ENCODE measurements around the gene PPP3CA. TPM values are rescaled to one million over a fixed set of nuclear protein-coding genes. Genes with fewer than 3 reads are reported as not detected.

The PPP3CA gene
- total RNA-seq, 1 donor from 2014 or later, result 16.7 TPM

DNA sequence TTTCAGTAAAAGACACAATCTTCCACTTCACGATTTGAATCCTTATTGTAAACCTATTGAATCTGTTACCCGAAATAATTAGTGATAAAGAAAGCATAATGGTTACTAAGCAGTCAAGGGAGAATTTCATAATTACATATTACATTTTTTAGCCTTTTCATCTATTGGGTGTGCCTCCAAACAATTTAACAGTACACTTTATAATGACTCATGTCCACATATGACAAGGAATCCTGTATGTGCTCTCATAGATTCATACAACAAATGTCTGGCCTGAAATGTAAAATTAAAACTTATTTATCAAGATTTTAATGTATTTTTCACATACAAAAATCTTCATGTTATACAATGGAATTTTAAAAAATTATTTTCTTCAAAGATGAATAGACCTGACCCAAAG is 39.4 kb downstream of the PPP3CA start:
- H3K27ac ChIP-seq (replicated peaks), result no peak overlapping the region
- no peaks in the 10 kb centered on the region for H3K9me3 ChIP-seq (replicated peaks)
- H3K4me1 ChIP-seq, result peaks cover 22% of the 10 kb centered on the region
- H3K4me3 ChIP-seq, result no peak overlapping the region
- H3K27me3 ChIP-seq (ENCODE audit: low read depth), result no peaks in the 10 kb centered on the region
- TF ChIP-seq, protein P1, sequence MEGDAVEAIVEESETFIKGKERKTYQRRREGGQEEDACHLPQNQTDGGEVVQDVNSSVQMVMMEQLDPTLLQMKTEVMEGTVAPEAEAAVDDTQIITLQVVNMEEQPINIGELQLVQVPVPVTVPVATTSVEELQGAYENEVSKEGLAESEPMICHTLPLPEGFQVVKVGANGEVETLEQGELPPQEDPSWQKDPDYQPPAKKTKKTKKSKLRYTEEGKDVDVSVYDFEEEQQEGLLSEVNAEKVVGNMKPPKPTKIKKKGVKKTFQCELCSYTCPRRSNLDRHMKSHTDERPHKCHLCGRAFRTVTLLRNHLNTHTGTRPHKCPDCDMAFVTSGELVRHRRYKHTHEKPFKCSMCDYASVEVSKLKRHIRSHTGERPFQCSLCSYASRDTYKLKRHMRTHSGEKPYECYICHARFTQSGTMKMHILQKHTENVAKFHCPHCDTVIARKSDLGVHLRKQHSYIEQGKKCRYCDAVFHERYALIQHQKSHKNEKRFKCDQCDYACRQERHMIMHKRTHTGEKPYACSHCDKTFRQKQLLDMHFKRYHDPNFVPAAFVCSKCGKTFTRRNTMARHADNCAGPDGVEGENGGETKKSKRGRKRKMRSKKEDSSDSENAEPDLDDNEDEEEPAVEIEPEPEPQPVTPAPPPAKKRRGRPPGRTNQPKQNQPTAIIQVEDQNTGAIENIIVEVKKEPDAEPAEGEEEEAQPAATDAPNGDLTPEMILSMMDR (IDR thresholded peaks at IDR 0.05; ENCODE audit: borderline replicate concordance), result no peak
- H3K36me3 ChIP-seq, result no peaks in the 10 kb centered on the region
- no peak for DNase-seq
- intact Hi-C loops (cut with micrococcal nuclease), result no loop called here

DNA sequence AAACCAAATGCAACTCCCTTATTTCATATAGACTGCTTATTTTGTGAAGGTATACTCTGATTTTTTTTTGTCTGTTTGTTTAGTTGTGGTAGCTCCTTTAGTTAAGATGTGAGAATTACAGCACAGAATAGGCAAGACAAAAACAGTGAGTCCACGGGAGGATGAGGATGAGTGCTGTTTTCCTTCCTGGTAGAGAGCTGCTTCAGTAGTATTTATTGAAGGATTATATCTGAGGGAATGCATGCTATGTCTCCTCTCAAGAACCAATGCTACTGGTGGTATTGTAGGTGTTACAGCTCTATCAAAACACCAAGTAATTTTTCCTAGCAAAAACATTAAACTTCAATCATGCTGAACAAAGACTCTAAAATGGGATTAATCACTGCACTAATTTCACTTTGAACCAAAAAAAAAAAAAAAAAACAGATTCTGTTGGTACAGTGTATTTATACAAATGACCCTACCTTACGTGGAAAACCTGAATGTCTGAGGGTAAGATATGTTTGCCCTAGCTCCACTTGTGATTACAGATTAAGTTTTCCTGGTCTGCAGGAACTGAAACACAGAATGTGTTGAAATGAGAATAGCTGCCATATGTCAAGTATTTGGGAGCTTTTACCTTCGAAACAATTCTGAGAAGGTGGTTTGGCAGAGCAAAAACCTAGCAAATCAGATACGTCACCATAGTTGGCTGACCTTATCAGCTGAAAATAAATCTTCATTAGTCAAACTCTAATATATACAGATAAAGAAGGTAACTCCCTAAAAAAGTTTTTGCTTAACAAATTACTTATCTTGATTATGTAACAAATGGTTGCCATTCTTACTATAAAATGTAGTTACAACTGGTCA is 40.3 kb downstream of the PPP3CA start:
- TF ChIP-seq, protein P1 (IDR thresholded peaks at IDR 0.05; ENCODE audit: borderline replicate concordance), result no peak
- Histone ChIP-seq H3K27me3 (ENCODE audit: low read depth) (no peaks in the 10 kb centered on the region), H3K4me1 (peaks cover 22% of the 10 kb centered on the region), H3K36me3 (no peaks in the 10 kb centered on the region), H3K27ac (replicated peaks) (no peak overlapping the region), H3K4me3 (no peak overlapping the region), H3K9me3 (replicated peaks) (no peaks in the 10 kb centered on the region)
- intact Hi-C loops (cut with micrococcal nuclease), result no loop called here
- no peak for DNase-seq

DNA sequence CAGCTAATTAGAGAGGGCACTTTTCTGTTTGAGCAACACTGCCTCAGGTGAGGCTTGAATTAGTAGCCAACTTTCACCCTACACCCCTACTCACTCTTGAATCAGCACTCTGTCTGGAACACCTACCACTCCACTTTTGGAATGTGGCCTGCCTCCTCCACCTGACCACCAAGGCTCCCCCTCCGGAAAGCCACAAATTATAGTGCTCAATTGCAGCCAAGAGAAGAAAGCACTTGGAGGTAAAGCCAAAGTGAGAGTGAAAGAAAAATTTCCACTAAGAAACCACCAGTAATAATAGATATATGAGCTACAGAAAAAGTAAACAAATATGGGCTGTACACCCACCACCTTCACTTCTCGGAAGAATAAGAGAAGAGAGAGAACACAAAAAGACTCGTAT is 41.1 kb downstream of the PPP3CA start:
- DNase-seq, result no peak
- TF ChIP-seq, protein P1 (IDR thresholded peaks at IDR 0.05; ENCODE audit: borderline replicate concordance), result no peak
- Histone ChIP-seq H3K4me3 (no peak overlapping the region), H3K27me3 (ENCODE audit: low read depth) (no peaks in the 10 kb centered on the region), H3K36me3 (no peaks in the 10 kb centered on the region), H3K4me1 (peaks cover 22% of the 10 kb centered on the region), H3K27ac (replicated peaks) (no peak overlapping the region), H3K9me3 (replicated peaks) (no peaks in the 10 kb centered on the region)
- intact Hi-C loops (cut with micrococcal nuclease), result no loop called here

DNA sequence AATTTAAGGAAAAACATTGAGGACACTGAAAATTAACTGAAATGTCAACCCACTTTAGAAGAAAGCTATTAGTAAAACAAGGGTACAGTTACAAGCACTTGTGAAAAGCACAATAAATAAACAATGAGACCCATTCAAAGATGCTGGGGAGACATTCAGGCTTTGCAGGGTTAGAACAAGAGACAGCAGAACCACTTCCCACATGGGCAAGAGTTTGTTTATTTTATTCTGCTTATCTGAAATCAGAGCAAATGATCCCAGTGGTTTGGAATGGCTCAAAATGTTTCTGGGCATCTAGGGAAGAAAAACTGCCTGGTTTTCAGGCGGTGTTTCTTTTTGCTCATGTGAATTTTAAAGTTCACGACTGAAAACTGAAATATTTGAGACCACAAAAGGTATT is 42.4 kb downstream of the PPP3CA start:
- peaks cover 23% of the 10 kb centered on the region for H3K4me1 ChIP-seq
- H3K27ac ChIP-seq (replicated peaks), result no peak overlapping the region
- TF ChIP-seq, protein P1 (IDR thresholded peaks at IDR 0.05; ENCODE audit: borderline replicate concordance), result no peak
- H3K36me3 ChIP-seq, result no peaks in the 10 kb centered on the region
- no peaks in the 10 kb centered on the region for H3K27me3 ChIP-seq (ENCODE audit: low read depth)
- no peak overlapping the region for H3K4me3 ChIP-seq
- H3K9me3 ChIP-seq (replicated peaks), result no peaks in the 10 kb centered on the region
- no peak for DNase-seq
- intact Hi-C loops (cut with micrococcal nuclease), result no loop called here

DNA sequence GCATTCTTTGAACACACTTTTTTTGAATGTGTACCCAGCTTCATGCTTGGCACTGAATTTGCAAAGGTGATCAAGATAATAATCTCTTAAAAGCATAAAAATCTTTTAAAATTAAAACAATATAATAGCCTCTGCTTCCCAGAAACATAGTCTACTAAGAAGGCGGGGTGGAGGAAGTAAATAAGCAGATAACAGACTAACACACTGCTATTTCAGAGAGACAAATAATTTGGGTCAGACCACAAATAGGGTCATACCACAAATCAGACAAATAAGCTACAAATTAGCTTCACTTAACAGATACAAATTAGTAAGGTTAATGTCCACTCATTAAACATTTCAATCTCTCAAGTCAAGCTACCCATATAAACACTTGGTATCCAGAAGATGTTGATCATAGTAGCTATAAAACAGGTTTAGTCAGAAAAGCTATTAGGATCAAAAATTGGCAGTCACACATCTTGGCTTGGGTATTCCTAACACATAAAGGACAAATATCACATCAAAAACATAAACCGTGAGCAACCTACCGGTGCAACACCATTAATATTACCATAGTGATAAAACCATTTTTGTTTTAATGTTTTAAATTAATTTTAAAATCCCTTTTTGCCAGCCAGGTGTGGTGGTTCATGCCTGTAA is 47.3 kb downstream of the PPP3CA start:
- DNase-seq, result no peak
- H3K4me1 ChIP-seq, result peaks cover 5% of the 10 kb centered on the region
- no peak overlapping the region for H3K27ac ChIP-seq (replicated peaks)
- intact Hi-C loops (cut with micrococcal nuclease), result no loop called here
- no peaks in the 10 kb centered on the region for H3K9me3 ChIP-seq (replicated peaks)
- TF ChIP-seq, protein P1 (IDR thresholded peaks at IDR 0.05; ENCODE audit: borderline replicate concordance), result no peak
- no peaks in the 10 kb centered on the region for H3K27me3 ChIP-seq (ENCODE audit: low read depth)
- no peaks in the 10 kb centered on the region for H3K36me3 ChIP-seq
- no peak overlapping the region for H3K4me3 ChIP-seq
